ENCODE data around the gene DSE.

The DSE gene

GRCh38 chr6:116388924-116389323 is 18.2 kb downstream of the DSE start:
- no peak overlapping the region for H3K4me3 ChIP-seq (ENCODE audit: low read length)
- no peak overlapping the region for H3K9ac ChIP-seq (ENCODE audit: low read depth, low read length)
- peaks cover 56% of the 10 kb centered on the region for H3K4me1 ChIP-seq (ENCODE audit: control insufficient read depth, insufficient read depth, low read length)
- no peaks in the 10 kb centered on the region for H3K27me3 ChIP-seq (ENCODE audit: control insufficient read depth, insufficient read depth, low read length)
- H3K9me3 ChIP-seq (replicated peaks; ENCODE audit: low read length), result no peaks in the 10 kb centered on the region
- no peak overlapping the region for H3K4me2 ChIP-seq (ENCODE audit: low read length)
- no peaks in the 10 kb centered on the region for H3K36me3 ChIP-seq (ENCODE audit: insufficient read depth, low read length)

GRCh38 chr6:116389357-116389756 is 18.6 kb downstream of the DSE start:
- H3K9ac ChIP-seq (ENCODE audit: low read depth, low read length), result no peak overlapping the region
- peaks cover 56% of the 10 kb centered on the region for H3K4me1 ChIP-seq (ENCODE audit: control insufficient read depth, insufficient read depth, low read length)
- no peaks in the 10 kb centered on the region for H3K9me3 ChIP-seq (replicated peaks; ENCODE audit: low read length)
- H3K27me3 ChIP-seq (ENCODE audit: control insufficient read depth, insufficient read depth, low read length), result no peaks in the 10 kb centered on the region
- H3K4me2 ChIP-seq (ENCODE audit: low read length), result no peak overlapping the region
- no peak overlapping the region for H3K4me3 ChIP-seq (ENCODE audit: low read length)
- H3K36me3 ChIP-seq (ENCODE audit: insufficient read depth, low read length), result no peaks in the 10 kb centered on the region

- Histone ChIP-seq H3K9ac (ENCODE audit: low read depth, low read length) (no peak overlapping the region), H3K4me1 (ENCODE audit: control insufficient read depth, insufficient read depth, low read length) (peaks cover 48% of the 10 kb centered on the region), H3K36me3 (ENCODE audit: insufficient read depth, low read length) (no peaks in the 10 kb centered on the region), H3K4me3 (ENCODE audit: low read length) (no peak overlapping the region), H3K27me3 (ENCODE audit: control insufficient read depth, insufficient read depth, low read length) (no peaks in the 10 kb centered on the region), H3K9me3 (replicated peaks; ENCODE audit: low read length) (no peaks in the 10 kb centered on the region), H3K4me2 (ENCODE audit: low read length) (no peak overlapping the region)
Observed at GRCh38 chr6:116390581-116390980, 19.8 kb downstream of the DSE start.

- no peak overlapping the region for H3K9ac ChIP-seq (ENCODE audit: low read depth, low read length)
- peaks cover 45% of the 10 kb centered on the region for H3K4me1 ChIP-seq (ENCODE audit: control insufficient read depth, insufficient read depth, low read length)
- H3K36me3 ChIP-seq (ENCODE audit: insufficient read depth, low read length), result no peaks in the 10 kb centered on the region
- no peaks in the 10 kb centered on the region for H3K27me3 ChIP-seq (ENCODE audit: control insufficient read depth, insufficient read depth, low read length)
- no peaks in the 10 kb centered on the region for H3K9me3 ChIP-seq (replicated peaks; ENCODE audit: low read length)
- no peak overlapping the region for H3K4me2 ChIP-seq (ENCODE audit: low read length)
- no peak overlapping the region for H3K4me3 ChIP-seq (ENCODE audit: low read length)
Observed at GRCh38 chr6:116392132-116393013, 21.6 kb downstream of the DSE start.

GRCh38 chr6:116393430-116393829 is 22.7 kb downstream of the DSE start:
- Histone ChIP-seq H3K27me3 (ENCODE audit: control insufficient read depth, insufficient read depth, low read length) (no peaks in the 10 kb centered on the region), H3K4me3 (ENCODE audit: low read length) (no peak overlapping the region), H3K36me3 (ENCODE audit: insufficient read depth, low read length) (no peaks in the 10 kb centered on the region), H3K9me3 (replicated peaks; ENCODE audit: low read length) (no peaks in the 10 kb centered on the region), H3K4me1 (ENCODE audit: control insufficient read depth, insufficient read depth, low read length) (peaks cover 49% of the 10 kb centered on the region), H3K9ac (ENCODE audit: low read depth, low read length) (no peak overlapping the region), H3K4me2 (ENCODE audit: low read length) (no peak overlapping the region)

- peaks cover 5% of the 10 kb centered on the region for H3K36me3 ChIP-seq (ENCODE audit: insufficient read depth, low read length)
- H3K9ac ChIP-seq (ENCODE audit: low read depth, low read length), result no peak overlapping the region
- no peak overlapping the region for H3K4me2 ChIP-seq (ENCODE audit: low read length)
- no peaks in the 10 kb centered on the region for H3K9me3 ChIP-seq (replicated peaks; ENCODE audit: low read length)
- peaks cover 51% of the 10 kb centered on the region for H3K4me1 ChIP-seq (ENCODE audit: control insufficient read depth, insufficient read depth, low read length)
- no peak overlapping the region for H3K4me3 ChIP-seq (ENCODE audit: low read length)
- no peaks in the 10 kb centered on the region for H3K27me3 ChIP-seq (ENCODE audit: control insufficient read depth, insufficient read depth, low read length)
Observed at GRCh38 chr6:116395647-116396046, 24.9 kb downstream of the DSE start.

- Histone ChIP-seq H3K4me1 (ENCODE audit: control insufficient read depth, insufficient read depth, low read length) (peaks cover 51% of the 10 kb centered on the region), H3K4me3 (ENCODE audit: low read length) (no peak overlapping the region)
Observed at GRCh38 chr6:116396441-116396840, 25.7 kb downstream of the DSE start.

GRCh38 chr6:116397914-116398313 is 27.2 kb downstream of the DSE start:
- peaks cover 42% of the 10 kb centered on the region for H3K4me1 ChIP-seq (ENCODE audit: control insufficient read depth, insufficient read depth, low read length)
- peaks cover 5% of the 10 kb centered on the region for H3K36me3 ChIP-seq (ENCODE audit: insufficient read depth, low read length)
- H3K4me2 ChIP-seq (ENCODE audit: low read length), result peak overlapping the region; percentile 80
- no peaks in the 10 kb centered on the region for H3K27me3 ChIP-seq (ENCODE audit: control insufficient read depth, insufficient read depth, low read length)
- peak overlapping the region; percentile 54 for H3K4me3 ChIP-seq (ENCODE audit: low read length)
- no peaks in the 10 kb centered on the region for H3K9me3 ChIP-seq (replicated peaks; ENCODE audit: low read length)
- peak overlapping the region; percentile 75 for H3K9ac ChIP-seq (ENCODE audit: low read depth, low read length)

More at GRCh38 chr6:116396441-116396840, 25.7 kb downstream of the DSE start:
- no peak overlapping the region for H3K9ac ChIP-seq (ENCODE audit: low read depth, low read length)
- no peaks in the 10 kb centered on the region for H3K27me3 ChIP-seq (ENCODE audit: control insufficient read depth, insufficient read depth, low read length)
- H3K36me3 ChIP-seq (ENCODE audit: insufficient read depth, low read length), result peaks cover 5% of the 10 kb centered on the region
- H3K4me2 ChIP-seq (ENCODE audit: low read length), result no peak overlapping the region
- no peaks in the 10 kb centered on the region for H3K9me3 ChIP-seq (replicated peaks; ENCODE audit: low read length)

- Histone ChIP-seq H3K27me3 (ENCODE audit: control insufficient read depth, insufficient read depth, low read length) (no peaks in the 10 kb centered on the region), H3K4me3 (ENCODE audit: low read length) (peak overlapping the region; percentile 54), H3K9ac (ENCODE audit: low read depth, low read length) (peak overlapping the region; percentile 75)
Observed at GRCh38 chr6:116398316-116399010, 27.7 kb downstream of the DSE start.

GRCh38 chr6:116399287-116399686 is 28.5 kb downstream of the DSE start:
- H3K9me3 ChIP-seq (replicated peaks; ENCODE audit: low read length), result no peaks in the 10 kb centered on the region
- H3K4me1 ChIP-seq (ENCODE audit: control insufficient read depth, insufficient read depth, low read length), result peaks cover 49% of the 10 kb centered on the region
- peak overlapping the region; percentile 32 for H3K9ac ChIP-seq (ENCODE audit: low read depth, low read length)
- no peaks in the 10 kb centered on the region for H3K27me3 ChIP-seq (ENCODE audit: control insufficient read depth, insufficient read depth, low read length)
- H3K4me3 ChIP-seq (ENCODE audit: low read length), result peak overlapping the region; percentile 16
- peaks cover 5% of the 10 kb centered on the region for H3K36me3 ChIP-seq (ENCODE audit: insufficient read depth, low read length)
- H3K4me2 ChIP-seq (ENCODE audit: low read length), result peak overlapping the region; percentile 80

More at GRCh38 chr6:116398316-116399010, 27.7 kb downstream of the DSE start:
- Histone ChIP-seq H3K36me3 (ENCODE audit: insufficient read depth, low read length) (peaks cover 5% of the 10 kb centered on the region), H3K9me3 (replicated peaks; ENCODE audit: low read length) (no peaks in the 10 kb centered on the region), H3K4me1 (ENCODE audit: control insufficient read depth, insufficient read depth, low read length) (peaks cover 41% of the 10 kb centered on the region), H3K4me2 (ENCODE audit: low read length) (peak overlapping the region; percentile 80)

- no peak overlapping the region for H3K4me2 ChIP-seq (ENCODE audit: low read length)
- peaks cover 59% of the 10 kb centered on the region for H3K4me1 ChIP-seq (ENCODE audit: control insufficient read depth, insufficient read depth, low read length)
- no peaks in the 10 kb centered on the region for H3K9me3 ChIP-seq (replicated peaks; ENCODE audit: low read length)
- peaks cover 5% of the 10 kb centered on the region for H3K36me3 ChIP-seq (ENCODE audit: insufficient read depth, low read length)
- no peak overlapping the region for H3K4me3 ChIP-seq (ENCODE audit: low read length)
- H3K9ac ChIP-seq (ENCODE audit: low read depth, low read length), result no peak overlapping the region
- no peaks in the 10 kb centered on the region for H3K27me3 ChIP-seq (ENCODE audit: control insufficient read depth, insufficient read depth, low read length)
Observed at GRCh38 chr6:116400328-116400727, 29.6 kb downstream of the DSE start.

All from skeletal muscle satellite cell (primary cell).